Stimulated activated CD8-positive, alpha-beta memory T cell treated with anti-CD3 and anti-CD28 coated beads, Interleukin-7, amount 100 ng/mL, for 24 hours (primary cell): ENCODE measurements around the gene PPT2.
"Not testable (repeated sequence)": the region's sequence is repeated elsewhere in the genome, so short reads cannot be mapped to it uniquely, and the experiment has no call there.

Source experiments
- DNase-seq: peaks from one replicate; pipeline ENCODE4 v3.0.0-alpha.2; 2020; ENCODE audit warnings: low read depth

PPT2 gene

GRCh38 chr6:32176476-32177182 is 22.7 kb downstream of the PPT2 start:
- no peak for DNase-seq

- DNase-seq: no peak
Measured at GRCh38 chr6:32177183-32177787, 23.3 kb downstream of the PPT2 start.

GRCh38 chr6:32177788-32178546 is 24.0 kb downstream of the PPT2 start, which contains the start of gene RNF5:
Gene RNF5, plus strand, starts transcription at chr6:32178405. Its CDS starts 107 bp downstream, at chr6:32178512.
- DNase-seq: peak; percentile 76

GRCh38 chr6:32178547-32179440 is 24.9 kb downstream of the PPT2 start:
- no peak for DNase-seq

GRCh38 chr6:32179766-32180405 is 25.9 kb downstream of the PPT2 start:
- no peak for DNase-seq

- no peak for DNase-seq
Measured at GRCh38 chr6:32181148-32181702, 27.3 kb downstream of the PPT2 start.

GRCh38 chr6:32181915-32182529 is 28.1 kb downstream of the PPT2 start:
- no peak for DNase-seq

- no peak for DNase-seq
Measured at GRCh38 chr6:32182555-32182981, 28.6 kb downstream of the PPT2 start.

GRCh38 chr6:32183030-32183429 is 29.1 kb downstream of the PPT2 start:
- DNase-seq: no peak

GRCh38 chr6:32183483-32184083 is 29.6 kb downstream of the PPT2 start:
- DNase-seq: no peak

- DNase-seq: no peak
Measured at GRCh38 chr6:32184084-32184640, 30.2 kb downstream of the PPT2 start, which contains the start of gene AGER. Gene AGER, minus strand, starts transcription at chr6:32184253. Its CDS starts 31 bp downstream, at chr6:32184222.

GRCh38 chr6:32185681-32186131 is 31.8 kb downstream of the PPT2 start:
- not testable (repeated sequence) for DNase-seq

GRCh38 chr6:32186151-32186840 is 32.4 kb downstream of the PPT2 start:
- not testable (repeated sequence) for DNase-seq

GRCh38 chr6:32187009-32187709 is 33.2 kb downstream of the PPT2 start:
- DNase-seq: no peak

- not testable (repeated sequence) for DNase-seq
Measured at GRCh38 chr6:32187725-32188380, 33.9 kb downstream of the PPT2 start.

GRCh38 chr6:32188381-32189068 is 34.6 kb downstream of the PPT2 start:
- no peak for DNase-seq

GRCh38 chr6:32189069-32189741 is 35.3 kb downstream of the PPT2 start:
- no peak for DNase-seq
